ENCODE measurements around the gene KIF5A.

DNA sequence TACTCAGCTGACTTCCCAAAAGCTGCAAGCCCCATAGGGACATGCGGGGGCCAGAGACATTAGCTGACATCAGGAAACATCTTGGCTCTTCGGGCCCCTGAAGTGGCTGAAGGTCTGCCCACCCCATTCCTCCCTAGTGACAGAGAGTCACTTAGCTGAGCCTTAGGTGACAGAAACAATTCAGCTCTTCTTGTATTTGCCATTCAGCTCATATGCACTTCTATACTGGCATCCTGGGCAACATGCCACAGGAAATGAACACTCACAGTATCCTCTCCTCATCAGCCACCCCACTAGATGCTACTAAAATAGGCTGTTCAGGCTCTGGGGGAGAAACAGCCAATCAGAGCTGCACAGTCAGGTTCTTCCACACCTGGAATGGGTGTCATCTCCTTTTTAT is 6.3 kb upstream of the KIF5A start:
- no peak for TF ChIP-seq POLR2AphosphoS5 (IDR thresholded peaks at IDR 0.05; ENCODE audit: low read depth, low read length)
- TF ChIP-seq POLR2A (IDR thresholded peaks at IDR 0.05; ENCODE audit: low read depth, low read length), result no peak
- TF ChIP-seq TAF1 (IDR thresholded peaks at IDR 0.05; ENCODE audit: borderline replicate concordance, low read depth, low read length), result no peak

Data from GM12892 (cell line).